ENCODE measurements around the gene MLNR.

- no peak for TF ChIP-seq POLR2A (IDR thresholded peaks at IDR 0.05; ENCODE audit: low read depth, low read length)
- no peak for TF ChIP-seq TAF1 (IDR thresholded peaks at IDR 0.05; ENCODE audit: borderline replicate concordance, low read depth, low read length)
- no peak for TF ChIP-seq POLR2AphosphoS5 (IDR thresholded peaks at IDR 0.05; ENCODE audit: low read depth, low read length)
Measured at GRCh38 chr13:49190901-49191300, 29.2 kb upstream of the MLNR start.

All from GM12892 (cell line).